ENCODE data around the gene RPS2.

DNA sequence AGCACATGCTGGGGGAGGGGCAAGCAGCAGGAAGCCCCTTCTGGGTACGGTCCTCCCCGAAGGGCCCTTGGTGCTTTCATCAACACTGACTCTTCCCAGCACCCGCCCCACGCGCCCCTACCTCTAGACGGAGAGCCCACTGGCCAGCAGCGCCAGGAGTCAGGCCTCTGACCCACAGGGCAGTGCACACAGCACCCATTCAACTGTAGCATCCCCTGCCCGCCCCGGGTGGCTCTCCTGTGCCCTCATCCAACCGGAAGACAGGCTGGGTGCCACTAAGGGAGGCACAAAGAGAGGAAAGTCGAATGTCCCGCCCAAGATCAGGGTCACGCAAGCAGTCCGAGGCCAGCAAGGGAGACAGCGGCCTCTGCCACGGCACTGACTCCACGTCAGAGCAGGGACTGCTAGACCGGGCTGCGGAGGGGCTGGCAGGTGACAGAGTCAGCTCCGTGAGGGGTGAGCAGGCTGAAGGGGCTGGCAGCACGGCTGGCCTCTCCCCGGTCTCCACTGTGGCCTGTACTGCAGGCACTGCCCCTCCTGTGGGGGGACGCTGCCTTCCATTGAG, 31.4 kb downstream of the RPS2 start:
- TF ChIP-seq POLR2AphosphoS5 (IDR thresholded peaks at IDR 0.05; ENCODE audit: low read depth, low read length) (no peak), POLR2A (IDR thresholded peaks at IDR 0.05; ENCODE audit: low read depth, low read length) (no peak)

Measured in GM12891 (cell line).